Stimulated activated naive CD8-positive, alpha-beta T cell treated with anti-CD3 and anti-CD28 coated beads, Interleukin-15, amount 100 ng/mL, for 72 hours (primary cell): Measurements from ENCODE around the gene DIAPH2.

ENCODE experiments used
- ATAC-seq: fragments of 150-1000 bp; cut with Tn5 transposase; 2 replicates; pipeline ENCODE4 v1.10.0; 2021; ENCODE audit warnings: mild to moderate bottlenecking, moderate library complexity
- DNase-seq, 2 donors: peaks; one replicate each; pipeline ENCODE4 v3.0.0; 2021 to 2022
- H3K27ac Mint-ChIP-seq, 2 donors: one replicate each; pipeline ENCODE4 v1.8.0; 2022; ENCODE audit warnings: mild to moderate bottlenecking in 2 of 2, mixed read lengths in 2 of 2, moderate library complexity in 2 of 2
- H3K27me3 Mint-ChIP-seq: one replicate; pipeline ENCODE4 v1.8.0; 2022; ENCODE audit warnings: mixed read lengths
- H3K4me1 Mint-ChIP-seq: one replicate; pipeline ENCODE4 v1.8.0; 2022; ENCODE audit warnings: mild to moderate bottlenecking, mixed read lengths
- H3K4me3 Mint-ChIP-seq, 2 donors: one replicate each; pipeline ENCODE4 v1.8.0; 2022; ENCODE audit warnings: mild to moderate bottlenecking in 2 of 2, mixed read lengths in 2 of 2, moderate library complexity in 1 of 2
- H3K9me3 Mint-ChIP-seq, 2 donors: one replicate each; pipeline ENCODE4 v1.8.0; 2022; ENCODE audit warnings: mixed read lengths in 2 of 2

The DIAPH2 gene

GRCh38 chrX:97006167-97006566 lies 321.5 kb downstream of the DIAPH2 start:
- no peak for DNase-seq
- no peaks in the 10 kb centered on the region for H3K27me3 Mint-ChIP-seq
- H3K9me3 Mint-ChIP-seq = peaks cover 0 to 11% of the 10 kb centered on the region in 2 donors
- ATAC-seq = no peak
- H3K27ac Mint-ChIP-seq = no peak overlapping the region
- H3K4me1 Mint-ChIP-seq = no peaks in the 10 kb centered on the region
- H3K4me3 Mint-ChIP-seq = no peak overlapping the region

- H3K9me3 Mint-ChIP-seq = peaks cover 0 to 11% of the 10 kb centered on the region in 2 donors
- H3K27me3 Mint-ChIP-seq = no peaks in the 10 kb centered on the region
- no peak for DNase-seq
- no peak overlapping the region for H3K4me3 Mint-ChIP-seq
- no peaks in the 10 kb centered on the region for H3K4me1 Mint-ChIP-seq
- H3K27ac Mint-ChIP-seq = peak overlapping the region in 1 of 2 donors; percentile 19
- ATAC-seq = no peak
Measured at GRCh38 chrX:97009391-97009790, 324.7 kb downstream of the DIAPH2 start.

GRCh38 chrX:97011540-97011939 lies 326.9 kb downstream of the DIAPH2 start:
- H3K4me3 Mint-ChIP-seq = no peak overlapping the region
- H3K27me3 Mint-ChIP-seq = no peaks in the 10 kb centered on the region
- H3K27ac Mint-ChIP-seq = no peak overlapping the region
- DNase-seq = no peak
- no peaks in the 10 kb centered on the region for H3K4me1 Mint-ChIP-seq
- no peak for ATAC-seq
- peaks cover 0 to 4% of the 10 kb centered on the region in 2 donors for H3K9me3 Mint-ChIP-seq

DNA sequence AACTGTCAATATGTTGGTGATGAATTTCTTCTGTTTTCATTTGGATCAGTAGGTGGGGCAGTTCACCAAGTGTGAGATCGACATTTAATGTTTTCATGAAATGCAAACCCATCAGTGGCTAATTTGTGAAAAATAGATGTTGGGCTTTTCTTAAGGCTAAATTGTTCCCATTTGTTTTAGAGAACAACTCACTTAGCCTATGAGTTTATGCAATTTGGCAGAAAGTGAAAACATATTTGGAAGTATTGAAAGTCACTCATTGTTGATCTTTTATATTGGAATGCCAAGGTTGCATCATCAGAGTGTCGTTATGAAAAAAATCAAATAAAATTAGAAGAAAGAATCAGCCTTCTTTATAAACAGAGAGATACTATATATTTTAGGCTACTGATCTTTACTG lies 331.5 kb downstream of the DIAPH2 start:
- Mint-ChIP-seq H3K9me3 (no peaks in the 10 kb centered on the region), H3K4me1 (no peaks in the 10 kb centered on the region), H3K4me3 (no peak overlapping the region), H3K27ac (no peak overlapping the region), H3K27me3 (no peaks in the 10 kb centered on the region)
- no peak for DNase-seq
- no peak for ATAC-seq

- Mint-ChIP-seq H3K27me3 (no peaks in the 10 kb centered on the region), H3K4me1 (no peaks in the 10 kb centered on the region), H3K4me3 (no peak overlapping the region), H3K9me3 (no peaks in the 10 kb centered on the region), H3K27ac (no peak overlapping the region)
- no peak for ATAC-seq
- DNase-seq = no peak
Measured at GRCh38 chrX:97021680-97022079, 337.0 kb downstream of the DIAPH2 start.

GRCh38 chrX:97026406-97026805 lies 341.8 kb downstream of the DIAPH2 start:
- no peak for DNase-seq

GRCh38 chrX:97027384-97027922 lies 342.8 kb downstream of the DIAPH2 start:
- DNase-seq = no peak
- Mint-ChIP-seq H3K27ac (no peak overlapping the region), H3K9me3 (no peaks in the 10 kb centered on the region), H3K4me1 (no peaks in the 10 kb centered on the region), H3K27me3 (no peaks in the 10 kb centered on the region), H3K4me3 (no peak overlapping the region)
- no peak for ATAC-seq

More at GRCh38 chrX:97026406-97026805, 341.8 kb downstream of the DIAPH2 start:
- Mint-ChIP-seq H3K4me3 (no peak overlapping the region), H3K27ac (no peak overlapping the region), H3K27me3 (no peaks in the 10 kb centered on the region), H3K4me1 (no peaks in the 10 kb centered on the region), H3K9me3 (no peaks in the 10 kb centered on the region)
- ATAC-seq = no peak

DNA sequence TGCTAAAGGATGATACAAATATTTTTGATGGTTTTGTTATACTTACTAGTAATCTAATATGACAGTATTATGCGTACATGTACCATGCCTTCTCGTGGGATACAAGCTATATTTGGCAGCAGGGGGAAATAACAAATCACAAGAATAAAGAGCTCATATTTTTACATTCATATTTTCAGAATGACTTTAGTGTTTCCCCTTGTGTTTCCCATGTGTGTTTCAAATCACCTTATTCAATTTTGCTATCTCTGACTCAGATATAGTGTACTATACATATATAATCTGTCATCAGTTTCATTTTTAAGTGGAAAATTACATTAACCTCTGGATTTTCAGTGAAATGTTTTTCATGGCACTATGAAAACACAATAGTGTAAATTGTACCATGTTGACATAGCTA lies 345.8 kb downstream of the DIAPH2 start:
- H3K4me3 Mint-ChIP-seq = no peak overlapping the region
- ATAC-seq (peak; percentile 55), DNase-seq (no peak)
- no peaks in the 10 kb centered on the region for H3K27me3 Mint-ChIP-seq
- H3K27ac Mint-ChIP-seq = no peak overlapping the region
- H3K4me1 Mint-ChIP-seq = no peaks in the 10 kb centered on the region
- H3K9me3 Mint-ChIP-seq = no peaks in the 10 kb centered on the region

- Mint-ChIP-seq H3K27ac (no peak overlapping the region), H3K9me3 (no peaks in the 10 kb centered on the region), H3K27me3 (no peaks in the 10 kb centered on the region), H3K4me3 (no peak overlapping the region), H3K4me1 (no peaks in the 10 kb centered on the region)
- DNase-seq (no peak), ATAC-seq (no peak)
Measured at GRCh38 chrX:97030947-97031346, 346.3 kb downstream of the DIAPH2 start.

DNA sequence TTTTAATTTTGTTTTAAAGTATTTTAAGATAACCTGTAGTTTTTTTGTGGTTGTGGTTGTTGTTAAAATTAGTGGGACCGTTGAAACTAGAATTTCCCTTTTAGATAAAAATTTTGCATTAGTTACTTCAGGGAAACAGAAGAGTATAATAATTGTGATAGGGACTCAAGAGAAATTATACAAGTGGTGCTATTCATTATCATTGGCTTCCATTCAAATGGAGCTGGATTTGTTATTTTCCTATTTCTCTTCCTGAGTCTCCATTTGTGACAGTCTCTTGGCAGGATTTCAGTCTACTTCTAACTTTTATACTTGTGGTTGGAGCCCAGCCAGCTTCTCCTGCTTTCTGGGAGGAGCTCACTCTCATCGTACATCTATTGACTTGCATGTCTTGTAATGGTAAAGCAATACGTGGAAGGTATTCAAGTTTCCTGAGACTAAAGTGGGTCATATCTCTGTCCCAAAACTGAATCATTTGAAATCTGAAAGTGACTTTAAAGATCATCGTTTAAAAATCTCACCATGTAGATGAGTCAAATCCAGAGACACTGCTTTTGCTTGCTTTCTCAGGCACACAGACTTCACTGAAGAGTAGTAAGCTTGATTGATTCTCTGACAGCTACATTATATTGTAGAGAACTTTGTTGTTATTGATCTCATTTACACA lies 354.9 kb downstream of the DIAPH2 start:
- DNase-seq (no peak), ATAC-seq (peak; percentile 78)
- H3K4me3 Mint-ChIP-seq = no peak overlapping the region
- no peaks in the 10 kb centered on the region for H3K4me1 Mint-ChIP-seq
- H3K27me3 Mint-ChIP-seq = no peaks in the 10 kb centered on the region
- peak overlapping the region; percentile 27 to 40 for H3K27ac Mint-ChIP-seq
- H3K9me3 Mint-ChIP-seq = no peaks in the 10 kb centered on the region

- Mint-ChIP-seq H3K27me3 (no peaks in the 10 kb centered on the region), H3K9me3 (no peaks in the 10 kb centered on the region), H3K27ac (no peak overlapping the region), H3K4me1 (no peaks in the 10 kb centered on the region), H3K4me3 (no peak overlapping the region)
- ATAC-seq (no peak), DNase-seq (no peak)
Measured at GRCh38 chrX:97045470-97045869, 360.8 kb downstream of the DIAPH2 start.

DNA sequence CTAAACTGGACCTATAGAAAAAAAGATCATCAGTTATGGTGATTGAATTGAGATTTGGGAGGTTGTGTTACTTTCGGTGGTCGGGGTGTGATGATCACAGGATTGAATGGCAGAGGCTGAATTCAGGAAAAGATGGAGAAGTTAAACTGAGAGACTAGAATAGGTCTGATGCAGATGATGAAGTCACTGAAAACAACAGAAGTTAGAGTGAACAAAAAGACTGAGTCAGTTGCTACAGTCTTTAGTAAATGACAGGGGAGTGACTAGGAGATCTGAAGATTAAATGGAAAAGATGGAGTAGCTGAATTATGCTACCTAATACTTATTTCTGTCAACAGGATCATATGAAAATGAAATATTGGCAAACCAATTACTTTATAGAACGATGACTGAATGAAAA lies 362.2 kb downstream of the DIAPH2 start:
- Mint-ChIP-seq H3K27ac (no peak overlapping the region), H3K4me1 (no peaks in the 10 kb centered on the region), H3K27me3 (no peaks in the 10 kb centered on the region), H3K4me3 (no peak overlapping the region), H3K9me3 (no peaks in the 10 kb centered on the region)
- DNase-seq (no peak), ATAC-seq (no peak)

- Mint-ChIP-seq H3K9me3 (no peaks in the 10 kb centered on the region), H3K4me3 (no peak overlapping the region), H3K4me1 (no peaks in the 10 kb centered on the region), H3K27ac (no peak overlapping the region), H3K27me3 (no peaks in the 10 kb centered on the region)
- ATAC-seq = no peak
- DNase-seq = no peak
Measured at GRCh38 chrX:97050392-97050791, 365.8 kb downstream of the DIAPH2 start.

DNA sequence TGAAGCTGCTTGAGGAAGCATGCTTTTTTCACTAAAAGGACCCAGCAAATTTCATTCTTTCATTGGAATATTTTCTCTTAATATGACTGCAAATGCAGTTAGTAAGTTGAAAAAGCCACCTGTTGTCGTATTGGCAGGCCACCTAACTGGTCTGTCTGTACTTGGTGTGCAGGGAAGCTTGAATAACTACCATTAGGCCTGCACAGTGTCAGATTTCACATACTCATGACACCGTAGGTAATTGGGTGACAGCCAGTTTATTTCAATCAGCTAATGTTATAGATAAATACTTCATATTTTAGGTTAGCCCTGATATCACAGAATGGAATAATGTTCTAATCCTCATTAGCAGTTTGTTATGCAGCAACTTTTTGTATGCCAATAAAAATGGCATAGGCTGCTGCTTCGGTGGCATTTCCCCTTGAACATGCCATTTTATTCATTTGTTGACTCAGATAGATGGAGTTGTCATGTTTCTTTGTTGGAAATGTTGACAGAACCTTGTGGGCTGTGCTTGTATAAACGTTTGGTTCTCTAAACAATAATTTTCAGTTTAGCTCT lies 372.8 kb downstream of the DIAPH2 start:
- no peaks in the 10 kb centered on the region for H3K4me1 Mint-ChIP-seq
- H3K27ac Mint-ChIP-seq = no peak overlapping the region
- ATAC-seq = no peak
- no peak overlapping the region for H3K4me3 Mint-ChIP-seq
- H3K27me3 Mint-ChIP-seq = no peaks in the 10 kb centered on the region
- DNase-seq = no peak
- no peaks in the 10 kb centered on the region for H3K9me3 Mint-ChIP-seq

DNA sequence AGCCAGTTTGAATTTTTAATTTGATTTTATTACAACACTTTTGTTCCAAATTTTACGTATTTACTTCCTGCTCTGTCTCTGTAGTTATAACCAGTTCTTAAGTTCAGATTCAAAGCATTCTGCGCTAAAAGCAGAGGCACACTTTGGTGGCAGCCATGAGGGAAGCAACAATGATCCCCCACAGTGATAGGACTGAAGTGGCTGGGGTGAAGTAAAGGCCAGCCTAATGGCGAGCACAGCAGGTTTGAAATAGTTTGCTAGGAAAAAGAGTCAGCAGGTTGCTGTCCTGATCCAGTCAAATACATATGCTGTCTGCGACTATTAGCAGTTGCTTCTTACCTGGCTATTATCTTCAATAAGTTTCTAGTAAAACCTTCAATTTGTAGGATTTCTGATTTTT lies 375.4 kb downstream of the DIAPH2 start:
- no peaks in the 10 kb centered on the region for H3K27me3 Mint-ChIP-seq

GRCh38 chrX:97065066-97065465 lies 380.4 kb downstream of the DIAPH2 start:
- no peak overlapping the region for H3K4me3 Mint-ChIP-seq
- no peaks in the 10 kb centered on the region for H3K4me1 Mint-ChIP-seq
- H3K27me3 Mint-ChIP-seq = no peaks in the 10 kb centered on the region
- H3K27ac Mint-ChIP-seq = no peak overlapping the region
- no peaks in the 10 kb centered on the region for H3K9me3 Mint-ChIP-seq
- DNase-seq (no peak), ATAC-seq (no peak)

More for the DNA sequence above, 375.4 kb downstream of the DIAPH2 start:
- Mint-ChIP-seq H3K27ac (no peak overlapping the region), H3K4me3 (no peak overlapping the region), H3K4me1 (no peaks in the 10 kb centered on the region), H3K9me3 (no peaks in the 10 kb centered on the region)
- no peak for DNase-seq
- ATAC-seq = no peak

GRCh38 chrX:97065973-97066372 lies 381.3 kb downstream of the DIAPH2 start:
- no peak overlapping the region for H3K27ac Mint-ChIP-seq
- ATAC-seq = no peak
- H3K4me3 Mint-ChIP-seq = no peak overlapping the region
- H3K4me1 Mint-ChIP-seq = no peaks in the 10 kb centered on the region
- DNase-seq = no peak
- no peaks in the 10 kb centered on the region for H3K9me3 Mint-ChIP-seq
- no peaks in the 10 kb centered on the region for H3K27me3 Mint-ChIP-seq
